HG03469 (cell line): ENCODE data around the gene NIPAL1.

Source experiments
- ATAC-seq: cut with Tn5 transposase; IDR thresholded peaks from one replicate; pipeline ENCODE4 v1.9.1; 2021; ENCODE audit warnings: mild to moderate bottlenecking, moderate library complexity, moderate number of reproducible peaks; ENCODE audit not compliant: unreplicated experiment

The NIPAL1 gene

DNA sequence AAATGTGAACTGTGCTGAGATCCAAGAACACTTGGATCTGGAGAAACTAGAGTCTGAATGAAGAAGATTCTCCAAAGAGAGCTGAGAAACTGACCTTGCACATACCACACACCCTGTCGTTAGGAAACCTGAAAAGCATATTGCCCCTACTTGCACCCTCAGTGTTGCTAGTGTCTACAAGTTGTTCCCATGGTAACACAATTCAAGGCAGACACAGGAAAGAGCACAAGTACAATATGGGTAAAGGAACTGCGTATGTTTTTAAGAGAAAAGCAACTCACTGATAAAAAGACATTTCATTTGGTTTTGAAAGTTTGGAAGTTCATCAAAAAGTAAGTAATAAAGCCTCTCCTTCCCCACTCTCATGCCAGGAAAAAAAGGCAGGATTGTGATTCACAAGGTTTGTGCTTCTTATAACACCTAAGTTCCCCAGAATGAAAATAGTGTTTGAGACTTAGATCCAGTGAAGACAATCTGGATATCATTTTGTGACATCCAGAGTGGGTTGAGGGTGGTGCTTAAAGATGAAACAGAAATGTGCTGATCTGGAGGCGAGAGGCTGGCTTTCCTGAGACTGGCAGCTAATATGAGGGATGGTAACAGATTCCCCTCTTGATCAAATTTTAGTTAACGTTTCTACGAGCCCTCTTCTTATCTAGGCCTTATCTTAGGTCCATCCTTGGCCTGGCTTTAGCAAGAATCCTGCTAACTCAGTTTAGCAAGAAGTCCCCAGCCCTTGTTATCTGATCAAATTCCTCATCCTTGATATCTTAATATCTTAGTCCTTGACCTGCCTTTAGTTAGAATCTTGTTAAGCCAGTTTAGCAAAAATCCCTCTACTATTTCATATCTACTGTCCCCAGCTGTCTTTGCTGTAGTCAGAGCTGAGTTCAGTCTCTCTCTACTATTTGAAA, 42.3 kb downstream of the NIPAL1 start:
- ATAC-seq: no peak

DNA sequence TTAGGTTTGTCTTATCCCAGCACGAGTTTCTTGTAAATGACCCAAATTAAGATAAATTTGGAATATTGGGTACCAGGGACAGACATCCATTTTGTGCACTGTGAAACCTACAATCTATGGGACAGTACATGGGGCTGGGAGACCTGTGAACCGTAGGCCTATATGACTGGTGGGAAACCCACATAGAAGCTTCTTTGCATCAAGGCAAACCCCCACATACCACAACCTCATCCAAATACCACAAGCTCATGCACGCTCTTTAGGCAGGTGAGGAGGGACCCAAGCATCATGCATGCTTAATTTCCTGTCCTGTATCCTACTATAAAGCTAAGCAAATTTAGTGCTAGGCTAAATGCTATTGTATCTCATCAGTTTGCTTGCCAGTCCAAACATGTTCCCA, 47.8 kb downstream of the NIPAL1 start:
- peak; percentile 47 for ATAC-seq

- no peak for ATAC-seq
Observed at GRCh38 chr4:48065587-48066052, 49.0 kb downstream of the NIPAL1 start.

DNA sequence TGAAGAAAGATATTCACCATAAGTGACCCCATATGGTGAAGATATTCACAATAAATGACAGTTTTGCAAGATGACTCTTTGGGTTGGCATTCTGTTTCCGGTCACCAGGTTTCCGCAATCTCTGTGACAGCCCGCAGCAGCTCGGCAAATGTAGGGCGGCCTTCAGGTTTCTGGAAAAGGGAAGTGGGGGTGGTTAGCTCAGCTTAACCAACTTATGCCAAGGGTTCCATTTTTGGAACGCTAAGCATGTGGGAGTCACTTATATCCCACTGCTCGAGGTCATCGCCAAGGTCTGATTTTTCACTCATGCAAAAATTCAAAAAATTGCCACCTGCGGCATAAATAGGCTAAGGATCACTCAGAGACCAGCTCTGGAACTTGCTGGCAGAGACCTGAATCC, 51.0 kb downstream of the NIPAL1 start:
- ATAC-seq: no peak

DNA sequence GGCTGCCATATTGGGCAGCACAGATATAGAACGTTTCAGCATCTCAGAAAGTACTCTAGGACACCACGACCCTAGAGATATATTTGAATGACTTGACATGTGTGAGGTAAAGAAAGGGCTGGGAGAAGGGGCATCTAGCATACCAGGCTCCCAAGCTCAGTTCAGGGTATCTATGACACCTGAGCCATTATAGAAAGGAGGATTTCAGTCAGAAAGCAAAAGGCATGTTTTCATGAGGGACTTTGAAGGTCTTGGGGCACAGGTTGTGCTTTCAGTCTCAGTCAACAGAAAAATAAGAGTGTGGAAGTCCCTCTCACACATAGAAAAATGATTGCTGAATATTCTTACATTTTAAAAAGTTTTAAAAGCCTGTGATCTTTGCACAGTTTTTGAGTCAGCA, 51.6 kb downstream of the NIPAL1 start:
- ATAC-seq: no peak

DNA sequence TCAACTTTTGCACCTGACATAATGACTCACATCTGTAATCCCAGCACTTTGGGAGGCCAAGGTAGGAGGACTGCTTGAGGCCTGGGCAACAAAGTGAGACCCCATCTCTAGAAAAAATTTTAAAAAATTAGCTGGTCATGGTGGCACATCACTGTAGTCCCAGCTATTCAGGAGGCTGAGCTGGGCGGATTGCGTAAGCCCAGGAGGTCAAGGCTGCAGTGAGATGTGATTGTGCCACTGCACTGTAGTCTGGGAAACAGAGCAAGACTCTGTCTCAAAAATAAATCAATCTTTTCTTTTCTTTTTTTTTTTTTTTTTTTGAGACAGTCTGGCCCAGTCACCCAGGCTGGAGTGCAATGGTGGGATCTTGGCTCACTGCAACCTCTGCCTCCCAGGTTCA, 52.5 kb downstream of the NIPAL1 start:
- ATAC-seq: no peak

DNA sequence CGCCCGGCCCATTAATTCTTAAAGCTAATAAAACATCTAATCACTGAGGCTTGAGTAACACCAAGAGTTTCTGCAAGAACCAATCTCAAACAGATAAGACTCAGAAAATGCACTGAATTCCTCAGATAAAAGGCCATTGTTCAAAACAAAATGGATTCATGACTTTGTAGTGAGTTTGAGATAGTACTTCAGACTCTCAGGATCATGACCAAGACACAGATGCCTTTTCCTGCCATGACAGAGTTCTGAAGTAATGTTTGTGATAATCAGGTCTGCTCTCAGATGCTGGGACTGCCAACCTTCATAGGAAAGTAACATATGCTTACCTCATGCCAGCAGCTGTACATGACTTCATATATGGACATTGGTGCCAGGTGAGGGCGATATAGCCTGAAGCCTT, 54.6 kb downstream of the NIPAL1 start:
- no peak for ATAC-seq

GRCh38 chr4:48073567-48074103, 57.1 kb downstream of the NIPAL1 start:
- no peak for ATAC-seq

DNA sequence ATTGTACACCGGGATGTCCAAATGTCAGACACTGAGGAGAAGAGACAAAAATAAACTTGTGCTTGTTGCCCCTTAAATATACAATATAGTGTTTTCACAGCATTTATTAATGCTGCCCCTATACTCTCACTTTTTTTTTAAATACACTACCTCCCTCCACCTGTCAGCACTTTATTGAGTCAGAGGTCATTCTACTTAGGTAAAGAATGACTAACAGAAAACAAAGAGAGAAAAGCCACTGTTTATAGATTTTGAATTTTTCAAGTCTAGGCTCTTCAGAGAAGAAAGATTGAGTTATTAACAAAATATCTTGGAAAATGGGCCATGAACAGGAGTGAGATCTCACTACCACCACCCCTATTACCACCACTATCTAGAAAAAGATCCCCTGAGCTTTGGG, 58.1 kb downstream of the NIPAL1 start:
- no peak for ATAC-seq

GRCh38 chr4:48078425-48078824, 61.9 kb downstream of the NIPAL1 start:
- ATAC-seq: no peak

GRCh38 chr4:48078862-48079655, 62.5 kb downstream of the NIPAL1 start:
- no peak for ATAC-seq

- ATAC-seq: no peak
Observed at GRCh38 chr4:48079972-48080391, 63.4 kb downstream of the NIPAL1 start.

DNA sequence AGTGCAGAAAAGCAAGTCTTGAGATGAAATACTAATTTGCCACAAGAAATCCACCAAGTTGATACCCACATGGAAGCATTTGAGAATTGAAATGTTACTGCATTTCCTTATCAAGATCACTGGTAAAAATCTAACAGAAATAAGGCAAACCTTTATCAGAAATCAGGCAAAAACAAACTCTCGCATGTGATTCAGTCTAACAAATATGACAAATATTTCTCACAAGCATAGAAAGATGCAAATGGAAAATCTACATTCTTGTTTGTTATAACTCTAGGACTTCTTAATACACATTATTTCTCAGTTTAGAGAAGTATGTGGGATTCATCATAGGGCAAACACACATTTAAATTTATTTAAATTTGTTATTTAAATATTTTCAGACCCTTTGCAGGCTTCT, 64.6 kb downstream of the NIPAL1 start:
- ATAC-seq: no peak

DNA sequence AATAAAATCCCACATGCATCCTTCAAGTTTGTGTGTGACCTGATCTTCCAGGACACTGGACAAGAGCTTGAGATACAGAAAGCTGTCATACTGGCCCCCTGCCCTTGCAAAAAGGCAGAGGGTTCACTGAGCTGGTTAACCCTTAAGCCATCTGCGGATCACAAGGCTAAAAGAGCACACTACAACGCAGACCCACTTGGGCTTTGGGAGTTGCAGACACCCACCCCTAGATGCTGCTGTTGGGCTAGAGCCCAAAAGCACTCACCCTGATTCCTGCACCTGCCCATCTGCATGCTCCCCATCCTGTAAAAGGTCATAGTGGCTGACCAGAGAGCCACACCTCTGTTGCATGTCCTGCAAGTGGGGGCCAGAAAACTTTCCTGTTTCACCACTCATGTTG, 66.4 kb downstream of the NIPAL1 start:
- ATAC-seq: no peak

DNA sequence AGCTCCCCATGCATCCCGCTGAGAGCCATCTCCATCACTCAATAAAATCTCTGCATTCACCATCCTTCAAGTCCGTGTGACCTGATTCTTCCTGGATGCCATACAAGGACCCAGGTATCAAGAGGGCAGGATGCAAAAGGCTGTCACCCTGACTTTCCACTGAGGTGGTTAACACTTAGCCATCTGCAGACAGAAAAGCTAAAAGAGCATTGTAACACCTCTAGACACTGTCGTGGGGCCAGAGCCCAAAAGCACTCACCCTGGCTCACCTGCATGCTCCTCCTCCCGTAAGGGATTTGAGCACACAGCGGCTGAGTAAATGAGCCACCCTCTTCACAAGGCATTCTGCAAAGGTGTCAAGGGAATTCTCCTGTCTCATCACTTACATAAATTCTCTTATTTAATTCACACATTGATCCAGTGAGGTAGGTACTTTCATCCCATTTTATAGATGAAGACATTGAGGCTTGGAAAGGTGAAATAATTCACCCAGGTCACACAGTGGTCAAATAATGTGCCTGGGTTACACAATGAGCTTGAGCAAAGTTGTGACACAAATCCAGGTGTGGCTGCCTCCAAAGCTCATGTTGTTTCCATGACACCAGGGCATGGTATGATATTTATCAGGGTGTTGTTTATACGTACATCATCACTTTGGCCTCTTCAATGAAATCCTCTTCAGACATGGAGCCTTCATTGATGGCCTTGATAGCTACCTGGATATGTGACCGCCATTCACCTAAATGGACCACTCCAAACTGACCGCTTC, 69.4 kb downstream of the NIPAL1 start:
- no peak for ATAC-seq
